HG03064 (cell line): ENCODE results near the gene TDRD9.
"Not testable (repeated sequence)": the region's sequence is repeated elsewhere in the genome, so short reads cannot be mapped to it uniquely, and the experiment has no call there.

ENCODE experiments used
- ATAC-seq: cut with Tn5 transposase; IDR thresholded peaks from one replicate; pipeline ENCODE4 v1.9.1; 2021; ENCODE audit warnings: low read depth; ENCODE audit not compliant: unreplicated experiment

Gene TDRD9

GRCh38 chr14:103969961-103970360, 41.7 kb downstream of the TDRD9 start:
- no peak for ATAC-seq

GRCh38 chr14:103973354-103973753, 45.1 kb downstream of the TDRD9 start:
- no peak for ATAC-seq

GRCh38 chr14:103974575-103974974, 46.3 kb downstream of the TDRD9 start:
- ATAC-seq, result no peak

- ATAC-seq, result not testable (repeated sequence)
Measured at GRCh38 chr14:103980623-103981238, 52.5 kb downstream of the TDRD9 start.

GRCh38 chr14:103984196-103984595, 55.9 kb downstream of the TDRD9 start:
- no peak for ATAC-seq

GRCh38 chr14:103989034-103989433, 60.8 kb downstream of the TDRD9 start:
- no peak for ATAC-seq

GRCh38 chr14:103989964-103990363, 61.7 kb downstream of the TDRD9 start:
- no peak for ATAC-seq

GRCh38 chr14:103994535-103995184, 66.4 kb downstream of the TDRD9 start:
- ATAC-seq, result no peak

- no peak for ATAC-seq
Measured at GRCh38 chr14:103995876-103996275, 67.6 kb downstream of the TDRD9 start.

GRCh38 chr14:103997391-103997790, 69.1 kb downstream of the TDRD9 start:
- no peak for ATAC-seq

GRCh38 chr14:103998027-103998426, 69.8 kb downstream of the TDRD9 start:
- no peak for ATAC-seq

GRCh38 chr14:103999795-104000440, 71.7 kb downstream of the TDRD9 start:
- ATAC-seq, result no peak

GRCh38 chr14:104001003-104001402, 72.7 kb downstream of the TDRD9 start:
- ATAC-seq, result no peak

GRCh38 chr14:104003616-104004015, 75.4 kb downstream of the TDRD9 start:
- no peak for ATAC-seq

- no peak for ATAC-seq
Measured at GRCh38 chr14:104004849-104005248, 76.6 kb downstream of the TDRD9 start.

GRCh38 chr14:104005489-104005888, 77.2 kb downstream of the TDRD9 start:
- no peak for ATAC-seq

- no peak for ATAC-seq
Measured at GRCh38 chr14:104007121-104007520, 78.9 kb downstream of the TDRD9 start.

- no peak for ATAC-seq
Measured at GRCh38 chr14:104009297-104009696, 81.0 kb downstream of the TDRD9 start.

- no peak for ATAC-seq
Measured at GRCh38 chr14:104011824-104012517, 83.7 kb downstream of the TDRD9 start.

- ATAC-seq, result no peak
Measured at GRCh38 chr14:104014764-104015163, 86.5 kb downstream of the TDRD9 start.

- no peak for ATAC-seq
Measured at GRCh38 chr14:104016873-104017650, 88.8 kb downstream of the TDRD9 start.
